ENCODE measurements around the gene COBLL1. TPM values are rescaled to one million over a fixed set of nuclear protein-coding genes. Genes with fewer than 3 reads are reported as not detected.

The COBLL1 gene
- polyA plus RNA-seq, 1 donor (not counting 4 experiments of a cell fraction or from before 2014, with no cell fraction given): 14.9 TPM

- Histone ChIP-seq H3K4me3 (ENCODE audit: control insufficient read depth in 2 of 3, extremely low read depth in 1 of 3, insufficient read depth in 2 of 3, low read depth in 1 of 3, low read length in 3 of 3) (no peak overlapping the region), H3K9ac (ENCODE audit: control insufficient read depth, extremely low read depth, insufficient read depth, low read length) (peak overlapping the region; percentile 11), H3K27ac (ENCODE audit: control insufficient read depth, insufficient read depth, low read length) (peak overlapping the region; percentile 30), H3K4me1 (ENCODE audit: control insufficient read depth, extremely low read depth, insufficient read depth, low read length) (peaks cover 8% of the 10 kb centered on the region), H3K9me3 (ENCODE audit: control insufficient read depth, low read depth, low read length) (no peaks in the 10 kb centered on the region), H3K36me3 (ENCODE audit: control insufficient read depth in 2 of 2, extremely low read depth in 1 of 2, insufficient read depth in 2 of 2, low read length in 2 of 2) (peaks cover 0 to 1% of the 10 kb centered on the region in 2 experiments), H3K9me1 (ENCODE audit: control insufficient read depth, extremely low read depth, insufficient read depth, low read length) (no peaks in the 10 kb centered on the region), H3K27me3 (ENCODE audit: control insufficient read depth, extremely low read depth, insufficient read depth, low read length) (no peaks in the 10 kb centered on the region), H2AFZ (ENCODE audit: control insufficient read depth, low read length) (peak overlapping the region; percentile 13), H3K79me2 (ENCODE audit: control insufficient read depth, insufficient read depth, low read length) (peaks cover 12% of the 10 kb centered on the region), H4K20me1 (ENCODE audit: control insufficient read depth, extremely low read depth, insufficient read depth, low read length) (no peaks in the 10 kb centered on the region), H3K4me2 (ENCODE audit: control insufficient read depth, extremely low read depth, insufficient read depth, low read depth, low read length) (peak overlapping the region; percentile 73)
- DNase-seq (ENCODE audit: low read depth, low spot score): no peak
- TF ChIP-seq EZH2 (IDR thresholded peaks at IDR 0.05; ENCODE audit: low read length): no peak
- no peak for TF ChIP-seq CTCF (optimal IDR thresholded peaks at IDR 0.05 in 1 of 3, IDR thresholded peaks at IDR 0.05 in 1 of 3, conservative IDR thresholded peaks at IDR 0.05 in 1 of 3; ENCODE audit: extremely low read depth in 1 of 3, insufficient read depth in 2 of 3, low read length in 3 of 3)
- dilution Hi-C loops (cut with MboI; ENCODE audit: extremely low pct_ligation_motif_present, low sequenced_read_pairs): no loop called here
- FAIRE-seq: peak; percentile 68
Measured at GRCh38 chr2:164826293-164827243, 15.1 kb downstream of the COBLL1 start.

- no peaks in the 10 kb centered on the region for H3K36me3 ChIP-seq (ENCODE audit: control insufficient read depth in 2 of 2, extremely low read depth in 1 of 2, insufficient read depth in 2 of 2, low read length in 2 of 2)
- no peak overlapping the region for H3K9ac ChIP-seq (ENCODE audit: control insufficient read depth, extremely low read depth, insufficient read depth, low read length)
- H4K20me1 ChIP-seq (ENCODE audit: control insufficient read depth, extremely low read depth, insufficient read depth, low read length): no peaks in the 10 kb centered on the region
- H3K79me2 ChIP-seq (ENCODE audit: control insufficient read depth, insufficient read depth, low read length): peaks cover 12% of the 10 kb centered on the region
- H3K9me3 ChIP-seq (ENCODE audit: control insufficient read depth, low read depth, low read length): no peaks in the 10 kb centered on the region
- no peak for FAIRE-seq
- no peak overlapping the region for H3K4me2 ChIP-seq (ENCODE audit: control insufficient read depth, extremely low read depth, insufficient read depth, low read depth, low read length)
- no peaks in the 10 kb centered on the region for H3K9me1 ChIP-seq (ENCODE audit: control insufficient read depth, extremely low read depth, insufficient read depth, low read length)
- no peak overlapping the region for H2AFZ ChIP-seq (ENCODE audit: control insufficient read depth, low read length)
- dilution Hi-C loops (cut with MboI; ENCODE audit: extremely low pct_ligation_motif_present, low sequenced_read_pairs): no loop called here
- no peak overlapping the region for H3K4me3 ChIP-seq (ENCODE audit: control insufficient read depth in 2 of 3, extremely low read depth in 1 of 3, insufficient read depth in 2 of 3, low read depth in 1 of 3, low read length in 3 of 3)
- TF ChIP-seq EZH2 (IDR thresholded peaks at IDR 0.05; ENCODE audit: low read length): no peak
- no peak for TF ChIP-seq CTCF (optimal IDR thresholded peaks at IDR 0.05 in 1 of 3, IDR thresholded peaks at IDR 0.05 in 1 of 3, conservative IDR thresholded peaks at IDR 0.05 in 1 of 3; ENCODE audit: extremely low read depth in 1 of 3, insufficient read depth in 2 of 3, low read length in 3 of 3)
- H3K4me1 ChIP-seq (ENCODE audit: control insufficient read depth, extremely low read depth, insufficient read depth, low read length): peaks cover 8% of the 10 kb centered on the region
- H3K27me3 ChIP-seq (ENCODE audit: control insufficient read depth, extremely low read depth, insufficient read depth, low read length): no peaks in the 10 kb centered on the region
- DNase-seq (ENCODE audit: low read depth, low spot score): no peak
- H3K27ac ChIP-seq (ENCODE audit: control insufficient read depth, insufficient read depth, low read length): no peak overlapping the region
Measured at GRCh38 chr2:164824872-164825271, 16.8 kb downstream of the COBLL1 start.
